ENCODE measurements around the gene TNFSF11.

Gene TNFSF11

GRCh38 chr13:42545842-42546241 is 28.1 kb upstream of the TNFSF11 start:
- Histone ChIP-seq H4K20me1 (ENCODE audit: insufficient read depth) (no peaks in the 10 kb centered on the region), H2AFZ (ENCODE audit: low read depth) (no peak overlapping the region), H3K27ac (no peak overlapping the region), H3K79me2 (ENCODE audit: insufficient read depth, low read depth) (no peaks in the 10 kb centered on the region), H3K4me2 (no peak overlapping the region), H3K4me1 (ENCODE audit: low read depth, poor library complexity, severe bottlenecking) (no peaks in the 10 kb centered on the region), H3K27me3 (ENCODE audit: insufficient read depth, low read depth) (no peaks in the 10 kb centered on the region), H3K9ac (no peak overlapping the region), H3K4me3 (IDR thresholded peaks at IDR 0.05; ENCODE audit: insufficient read depth, low read depth, low read length) (no peak overlapping the region), H3K36me3 (ENCODE audit: insufficient read depth) (no peaks in the 10 kb centered on the region)
- TF ChIP-seq, protein P1, sequence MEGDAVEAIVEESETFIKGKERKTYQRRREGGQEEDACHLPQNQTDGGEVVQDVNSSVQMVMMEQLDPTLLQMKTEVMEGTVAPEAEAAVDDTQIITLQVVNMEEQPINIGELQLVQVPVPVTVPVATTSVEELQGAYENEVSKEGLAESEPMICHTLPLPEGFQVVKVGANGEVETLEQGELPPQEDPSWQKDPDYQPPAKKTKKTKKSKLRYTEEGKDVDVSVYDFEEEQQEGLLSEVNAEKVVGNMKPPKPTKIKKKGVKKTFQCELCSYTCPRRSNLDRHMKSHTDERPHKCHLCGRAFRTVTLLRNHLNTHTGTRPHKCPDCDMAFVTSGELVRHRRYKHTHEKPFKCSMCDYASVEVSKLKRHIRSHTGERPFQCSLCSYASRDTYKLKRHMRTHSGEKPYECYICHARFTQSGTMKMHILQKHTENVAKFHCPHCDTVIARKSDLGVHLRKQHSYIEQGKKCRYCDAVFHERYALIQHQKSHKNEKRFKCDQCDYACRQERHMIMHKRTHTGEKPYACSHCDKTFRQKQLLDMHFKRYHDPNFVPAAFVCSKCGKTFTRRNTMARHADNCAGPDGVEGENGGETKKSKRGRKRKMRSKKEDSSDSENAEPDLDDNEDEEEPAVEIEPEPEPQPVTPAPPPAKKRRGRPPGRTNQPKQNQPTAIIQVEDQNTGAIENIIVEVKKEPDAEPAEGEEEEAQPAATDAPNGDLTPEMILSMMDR (conservative IDR thresholded peaks at IDR 0.05; ENCODE audit: low read depth, low read length) = no peak

DNA sequence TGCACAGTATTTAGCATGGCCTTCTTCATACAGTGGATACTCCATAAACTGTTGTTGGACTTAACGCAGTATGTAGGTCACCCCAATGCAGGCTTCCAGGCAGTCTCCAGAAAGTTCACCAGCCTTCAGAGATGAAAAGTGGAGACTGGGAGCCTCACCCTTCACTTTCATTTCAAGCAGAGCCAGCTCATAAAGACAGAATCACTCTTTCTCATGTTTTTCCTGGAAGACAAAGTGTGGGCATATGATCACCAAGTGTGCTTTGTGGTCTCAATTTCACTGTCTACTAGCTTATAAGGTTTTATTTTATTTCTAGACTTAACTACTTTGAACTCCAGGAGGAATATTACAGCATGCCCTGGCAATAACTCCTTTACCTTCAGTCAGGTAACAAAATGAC is 26.3 kb upstream of the TNFSF11 start:
- Histone ChIP-seq H3K4me2 (no peak overlapping the region), H3K4me3 (IDR thresholded peaks at IDR 0.05; ENCODE audit: insufficient read depth, low read depth, low read length) (no peak overlapping the region), H3K4me1 (ENCODE audit: low read depth, poor library complexity, severe bottlenecking) (no peaks in the 10 kb centered on the region), H3K27me3 (ENCODE audit: insufficient read depth, low read depth) (no peaks in the 10 kb centered on the region), H4K20me1 (ENCODE audit: insufficient read depth) (no peaks in the 10 kb centered on the region), H3K27ac (no peak overlapping the region), H3K36me3 (ENCODE audit: insufficient read depth) (no peaks in the 10 kb centered on the region), H3K79me2 (ENCODE audit: insufficient read depth, low read depth) (no peaks in the 10 kb centered on the region), H2AFZ (ENCODE audit: low read depth) (no peak overlapping the region), H3K9ac (no peak overlapping the region)
- TF ChIP-seq, protein P1 (conservative IDR thresholded peaks at IDR 0.05; ENCODE audit: low read depth, low read length) = no peak

DNA sequence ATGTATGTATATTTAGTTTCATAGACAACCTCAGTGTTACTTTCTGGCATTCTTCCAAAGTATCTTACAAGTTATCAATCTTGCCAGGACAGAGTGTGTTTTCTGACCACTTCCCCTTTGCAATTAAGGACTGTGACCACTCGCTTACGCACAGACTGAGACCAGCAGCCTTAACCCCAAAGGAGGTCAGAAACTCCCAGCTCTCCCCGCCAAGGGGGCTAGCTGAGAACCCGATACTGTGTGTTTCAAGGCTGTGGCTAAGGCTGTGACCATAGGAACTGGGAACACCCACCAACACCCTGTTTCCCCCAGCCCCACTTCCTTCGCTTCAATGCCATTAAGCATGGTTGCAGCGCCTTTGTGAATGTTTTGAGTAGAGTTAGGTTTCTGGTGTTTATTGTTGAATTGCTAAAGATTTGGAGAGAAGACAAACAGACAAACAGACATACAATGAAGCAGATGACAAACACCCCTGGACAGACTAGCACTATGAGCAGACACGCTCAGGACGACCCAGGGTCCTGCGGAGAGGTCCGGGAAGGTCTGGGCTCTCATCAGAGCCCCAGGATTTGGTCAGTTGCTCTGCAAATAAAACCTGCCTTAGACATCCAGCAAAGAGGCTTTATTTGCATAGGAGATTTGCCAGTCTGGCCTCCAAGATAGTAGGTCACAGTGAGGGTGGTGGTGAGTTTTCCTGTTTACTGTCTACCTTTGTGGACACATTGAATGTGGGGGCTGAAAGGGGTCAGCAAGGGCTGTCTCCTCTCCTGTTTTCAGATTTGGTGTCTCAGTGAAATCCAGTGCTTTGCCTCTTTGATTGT is 25.0 kb upstream of the TNFSF11 start:
- H3K4me3 ChIP-seq (IDR thresholded peaks at IDR 0.05; ENCODE audit: insufficient read depth, low read depth, low read length) = no peak overlapping the region
- no peaks in the 10 kb centered on the region for H3K4me1 ChIP-seq (ENCODE audit: low read depth, poor library complexity, severe bottlenecking)
- H4K20me1 ChIP-seq (ENCODE audit: insufficient read depth) = no peaks in the 10 kb centered on the region
- no peaks in the 10 kb centered on the region for H3K27me3 ChIP-seq (ENCODE audit: insufficient read depth, low read depth)
- H3K79me2 ChIP-seq (ENCODE audit: insufficient read depth, low read depth) = no peaks in the 10 kb centered on the region
- H3K36me3 ChIP-seq (ENCODE audit: insufficient read depth) = no peaks in the 10 kb centered on the region
- H3K27ac ChIP-seq = no peak overlapping the region
- H2AFZ ChIP-seq (ENCODE audit: low read depth) = no peak overlapping the region
- H3K4me2 ChIP-seq = no peak overlapping the region
- H3K9ac ChIP-seq = no peak overlapping the region
- TF ChIP-seq, protein P1 (conservative IDR thresholded peaks at IDR 0.05; ENCODE audit: low read depth, low read length) = no peak

DNA sequence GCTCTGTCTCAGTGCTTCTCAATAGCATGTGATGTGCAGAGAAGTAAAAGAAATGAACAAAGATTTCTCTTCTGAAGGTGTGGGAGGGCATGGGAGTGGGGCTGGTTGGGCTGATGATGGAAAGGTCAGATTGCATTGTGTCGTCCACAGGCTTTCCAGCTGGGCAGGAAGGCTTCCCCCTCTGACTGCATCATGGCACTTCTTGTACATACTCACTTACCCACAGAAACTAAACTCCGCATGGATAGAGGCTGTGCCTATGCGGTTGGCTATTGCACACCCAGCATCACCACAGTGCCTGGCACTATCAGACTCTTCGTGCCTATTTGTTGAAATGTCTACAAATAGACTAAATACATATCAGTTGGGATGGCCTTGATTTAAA is 24.4 kb upstream of the TNFSF11 start:
- TF ChIP-seq, protein P1 (conservative IDR thresholded peaks at IDR 0.05; ENCODE audit: low read depth, low read length) = no peak
- H3K4me3 ChIP-seq (IDR thresholded peaks at IDR 0.05; ENCODE audit: insufficient read depth, low read depth, low read length) = no peak overlapping the region
- no peaks in the 10 kb centered on the region for H3K4me1 ChIP-seq (ENCODE audit: low read depth, poor library complexity, severe bottlenecking)
- H3K4me2 ChIP-seq = no peak overlapping the region
- H3K36me3 ChIP-seq (ENCODE audit: insufficient read depth) = no peaks in the 10 kb centered on the region
- H4K20me1 ChIP-seq (ENCODE audit: insufficient read depth) = no peaks in the 10 kb centered on the region
- no peak overlapping the region for H2AFZ ChIP-seq (ENCODE audit: low read depth)
- H3K27me3 ChIP-seq (ENCODE audit: insufficient read depth, low read depth) = no peaks in the 10 kb centered on the region
- no peak overlapping the region for H3K27ac ChIP-seq
- no peak overlapping the region for H3K9ac ChIP-seq
- H3K79me2 ChIP-seq (ENCODE audit: insufficient read depth, low read depth) = no peaks in the 10 kb centered on the region
